RCC 7860 (cell line): ENCODE results near the gene NOSIP.

ENCODE experiments used
- DNase-seq: peaks from one replicate; pipeline ENCODE4 v3.0.0-alpha.2; 2015; ENCODE audit warnings: low spot score
- FAIRE-seq: peaks from 2 replicates; lab custom pipeline; 2012; peaks lifted over from hg19 to GRCh38; lab: Jason Lieb, UNC

NOSIP gene

GRCh38 chr19:49552749-49553148 lies 27.6 kb downstream of the NOSIP start:
- DNase-seq (no peak), FAIRE-seq (no peak)

GRCh38 chr19:49551531-49551930 lies 28.8 kb downstream of the NOSIP start:
- no peak for FAIRE-seq
- DNase-seq: no peak

GRCh38 chr19:49549045-49549444 lies 31.3 kb downstream of the NOSIP start:
- no peak for FAIRE-seq
- no peak for DNase-seq

- FAIRE-seq (peak; percentile 68), DNase-seq (peak; percentile 69)
Observed at GRCh38 chr19:49546825-49547565, 33.4 kb downstream of the NOSIP start.

- FAIRE-seq (no peak), DNase-seq (no peak)
Observed at GRCh38 chr19:49544154-49544553, 36.2 kb downstream of the NOSIP start.

- no peak for FAIRE-seq
Observed at GRCh38 chr19:49543032-49543431, 37.3 kb downstream of the NOSIP start.

GRCh38 chr19:49542446-49542845 lies 37.9 kb downstream of the NOSIP start:
- no peak for FAIRE-seq
- no peak for DNase-seq

More at GRCh38 chr19:49543032-49543431, 37.3 kb downstream of the NOSIP start:
- DNase-seq: no peak

GRCh38 chr19:49541914-49542313 lies 38.4 kb downstream of the NOSIP start:
- FAIRE-seq (no peak), DNase-seq (no peak)

GRCh38 chr19:49539192-49539952 lies 41.0 kb downstream of the NOSIP start:
- FAIRE-seq: no peak
- no peak for DNase-seq

GRCh38 chr19:49538643-49539042 lies 41.7 kb downstream of the NOSIP start:
- DNase-seq: no peak
- no peak for FAIRE-seq

- no peak for DNase-seq
- FAIRE-seq: no peak
Observed at GRCh38 chr19:49536921-49537462, 43.4 kb downstream of the NOSIP start.

GRCh38 chr19:49534632-49535385 lies 45.5 kb downstream of the NOSIP start:
- FAIRE-seq (no peak), DNase-seq (no peak)

GRCh38 chr19:49533551-49534488 lies 46.5 kb downstream of the NOSIP start:
- DNase-seq: no peak
- no peak for FAIRE-seq

GRCh38 chr19:49530708-49531107 lies 49.6 kb downstream of the NOSIP start:
- DNase-seq: no peak

GRCh38 chr19:49528211-49528771 lies 52.1 kb downstream of the NOSIP start:
- DNase-seq: no peak
- FAIRE-seq: no peak

More at GRCh38 chr19:49530708-49531107, 49.6 kb downstream of the NOSIP start:
- no peak for FAIRE-seq

- no peak for DNase-seq
- no peak for FAIRE-seq
Observed at GRCh38 chr19:49524812-49525455, 55.4 kb downstream of the NOSIP start.

- FAIRE-seq: no peak
- DNase-seq: no peak
Observed at GRCh38 chr19:49520705-49521319, 59.5 kb downstream of the NOSIP start.

GRCh38 chr19:49518033-49518432 lies 62.3 kb downstream of the NOSIP start:
- FAIRE-seq: no peak

GRCh38 chr19:49515767-49516166 lies 64.6 kb downstream of the NOSIP start:
- no peak for FAIRE-seq
- no peak for DNase-seq

More at GRCh38 chr19:49518033-49518432, 62.3 kb downstream of the NOSIP start:
- DNase-seq: no peak
